ENCODE data around the gene DDAH1.

Gene DDAH1

GRCh38 chr1:85307987-85308832, 156.7 kb downstream of the DDAH1 start:
- in situ Hi-C loops (cut with HindIII; ENCODE audit: low sequenced_read_pairs) = loop anchor here (25.0 kb wide), 2 partner anchors 254 to 579 kb away; no protein-coding TSS in a partner anchor
- peak; percentile 82 for DNase-seq (ENCODE audit: low read depth)
- TF ChIP-seq CTCF (IDR thresholded peaks at IDR 0.05; ENCODE audit: low read depth, low read length, missing control alignments) = peak; percentile 98
- H3K4me3 ChIP-seq (ENCODE audit: low read depth, low read length) = no peak overlapping the region

GRCh38 chr1:85306236-85306635, 158.7 kb downstream of the DDAH1 start:
- no peak for DNase-seq (ENCODE audit: low read depth)
- no peak for TF ChIP-seq CTCF (IDR thresholded peaks at IDR 0.05; ENCODE audit: low read depth, low read length, missing control alignments)
- in situ Hi-C loops (cut with HindIII; ENCODE audit: low sequenced_read_pairs) = loop anchor here (25.0 kb wide), 2 partner anchors 256 to 581 kb away; no protein-coding TSS in a partner anchor
- H3K4me3 ChIP-seq (ENCODE audit: low read depth, low read length) = no peak overlapping the region

- no peak for DNase-seq (ENCODE audit: low read depth)
- in situ Hi-C loops (cut with HindIII; ENCODE audit: low sequenced_read_pairs) = loop anchor here (25.0 kb wide), 2 partner anchors 259 to 584 kb away; no protein-coding TSS in a partner anchor
- no peak for TF ChIP-seq CTCF (IDR thresholded peaks at IDR 0.05; ENCODE audit: low read depth, low read length, missing control alignments)
- H3K4me3 ChIP-seq (ENCODE audit: low read depth, low read length) = no peak overlapping the region
These were observed 161.4 kb downstream of the DDAH1 start for GRCh38 chr1:85303440-85304162.

GRCh38 chr1:85300140-85300539, 164.8 kb downstream of the DDAH1 start:
- TF ChIP-seq CTCF (IDR thresholded peaks at IDR 0.05; ENCODE audit: low read depth, low read length, missing control alignments) = no peak
- H3K4me3 ChIP-seq (ENCODE audit: low read depth, low read length) = no peak overlapping the region
- in situ Hi-C loops (cut with HindIII; ENCODE audit: low sequenced_read_pairs) = loop anchor here (25.0 kb wide), 2 partner anchors 262 to 587 kb away; no protein-coding TSS in a partner anchor
- no peak for DNase-seq (ENCODE audit: low read depth)

- in situ Hi-C loops (cut with HindIII; ENCODE audit: low sequenced_read_pairs) = no loop called here
- H3K4me3 ChIP-seq (ENCODE audit: low read depth, low read length) = no peak overlapping the region
- peak; percentile 99 for DNase-seq (ENCODE audit: low read depth)
- no peak for TF ChIP-seq CTCF (IDR thresholded peaks at IDR 0.05; ENCODE audit: low read depth, low read length, missing control alignments)
These were observed 166.9 kb downstream of the DDAH1 start for GRCh38 chr1:85297855-85298629.

- TF ChIP-seq CTCF (IDR thresholded peaks at IDR 0.05; ENCODE audit: low read depth, low read length, missing control alignments) = no peak
- in situ Hi-C loops (cut with HindIII; ENCODE audit: low sequenced_read_pairs) = no loop called here
- H3K4me3 ChIP-seq (ENCODE audit: low read depth, low read length) = no peak overlapping the region
- DNase-seq (ENCODE audit: low read depth) = no peak
These were observed 167.5 kb downstream of the DDAH1 start for GRCh38 chr1:85297538-85297854.

Data from astrocyte of the cerebellum (primary cell).